SK-N-SH treated with all-trans-retinoic acid at 6 μM for 48 hours (cell line): Measurements from ENCODE around the gene DGAT2.

Experiments
- ATAC-seq: fragments of 200-7000 bp; cut with Tn5 transposase; 3 replicates; pipeline ENCODE4 v1.9.1; 2020; ENCODE audit warnings: mild to moderate bottlenecking, moderate library complexity
- ARNTL ChIP-seq: fragments of 450-650 bp; formaldehyde crosslinking; IDR thresholded peaks from 2 replicates; pipeline ENCODE4 v1.5.0; 2020; ENCODE audit warnings: low read depth, mild to moderate bottlenecking, moderate library complexity, borderline replicate concordance
- ESRRG ChIP-seq: fragments of 250-450 bp; sonication (Bioruptor Pico); IDR thresholded peaks from 2 replicates; pipeline ENCODE4 v1.6.1; 2021; ENCODE audit warnings: mild to moderate bottlenecking
- GLIS3 ChIP-seq: fragments of 250-450 bp; sonication (Bioruptor Pico); IDR thresholded peaks from 2 replicates; pipeline ENCODE4 v1.5.0; 2020; ENCODE audit warnings: mild to moderate bottlenecking, moderate library complexity
- ISL1 ChIP-seq: fragments of 250-450 bp; sonication (Bioruptor Pico); IDR thresholded peaks from 2 replicates; pipeline ENCODE4 v2.1.2; 2022; ENCODE audit warnings: mild to moderate bottlenecking, moderate library complexity
- OSR1 ChIP-seq: fragments of 250-450 bp; sonication (Bioruptor Pico); IDR thresholded peaks from 2 replicates; pipeline ENCODE4 v1.8.0; 2022; ENCODE audit warnings: moderate library complexity, mild to moderate bottlenecking, inconsistent platforms
- POU6F1 ChIP-seq: fragments of 250-450 bp; sonication (Bioruptor Pico); IDR thresholded peaks from 2 replicates; pipeline ENCODE4 v1.8.0; 2021; ENCODE audit warnings: low read depth, mild to moderate bottlenecking, moderate library complexity, borderline replicate concordance
- PPARA ChIP-seq: fragments of 250-450 bp; sonication (Bioruptor Pico); IDR thresholded peaks from 2 replicates; pipeline ENCODE4 v1.5.0; 2020; ENCODE audit warnings: mild to moderate bottlenecking, borderline replicate concordance
- RARB ChIP-seq: fragments of 250-450 bp; sonication (Bioruptor Pico); IDR thresholded peaks from 2 replicates; pipeline ENCODE4 v1.8.0; 2021; ENCODE audit warnings: mild to moderate bottlenecking, moderate library complexity
- SNAI2 ChIP-seq: fragments of 250-450 bp; sonication (Bioruptor Pico); IDR thresholded peaks from 2 replicates; pipeline ENCODE4 v1.5.0; 2020; ENCODE audit warnings: mild to moderate bottlenecking, moderate library complexity
- TCF4 ChIP-seq: fragments of 250-450 bp; sonication (Bioruptor Pico); IDR thresholded peaks from 2 replicates; pipeline ENCODE4 v1.8.0; 2021; ENCODE audit warnings: mild to moderate bottlenecking, moderate library complexity, borderline replicate concordance
- TOX ChIP-seq: fragments of 250-450 bp; sonication (Bioruptor Pico); IDR thresholded peaks from 2 replicates; pipeline ENCODE4 v1.8.0; 2021; ENCODE audit warnings: mild to moderate bottlenecking, moderate library complexity, borderline replicate concordance
- TSHZ2 ChIP-seq: fragments of 250-450 bp; sonication (Bioruptor Pico); IDR thresholded peaks from 2 replicates; pipeline ENCODE4 v1.5.0; 2020; ENCODE audit warnings: mild to moderate bottlenecking, moderate library complexity
- ZC3H10 ChIP-seq: fragments of 250-450 bp; sonication (Bioruptor Pico); IDR thresholded peaks from 2 replicates; pipeline ENCODE4 v1.5.1; 2021; ENCODE audit warnings: mild to moderate bottlenecking, moderate library complexity
- ZFP3 ChIP-seq: fragments of 250-450 bp; sonication (Bioruptor Pico); IDR thresholded peaks from 2 replicates; pipeline ENCODE4 v1.5.0; 2020; ENCODE audit warnings: mild to moderate bottlenecking, moderate library complexity
- ZFP30 ChIP-seq: fragments of 450-650 bp; formaldehyde crosslinking; IDR thresholded peaks from 2 replicates; pipeline ENCODE4 v1.5.0; 2022; ENCODE audit warnings: mild to moderate bottlenecking, moderate library complexity
- ZNF565 ChIP-seq: fragments of 450-650 bp; formaldehyde crosslinking; conservative IDR thresholded peaks from 2 replicates; pipeline ENCODE4 v1.5.0; 2020; ENCODE audit warnings: low read depth, mild to moderate bottlenecking, moderate library complexity
- ZNF70 ChIP-seq: fragments of 450-650 bp; formaldehyde crosslinking; IDR thresholded peaks from 2 replicates; pipeline ENCODE4 v1.5.0; 2020; ENCODE audit warnings: mild to moderate bottlenecking, moderate library complexity
- ZNF8 ChIP-seq: fragments of 450-650 bp; formaldehyde crosslinking; IDR thresholded peaks from 2 replicates; pipeline ENCODE4 v1.5.0; 2020; ENCODE audit warnings: mild to moderate bottlenecking, moderate library complexity
- TF ChIP-seq, protein P1 (sequence below): fragments of 250-450 bp; sonication (Bioruptor Pico); IDR thresholded peaks from 2 replicates; pipeline ENCODE4 v1.8.0; 2020; ENCODE audit warnings: mild to moderate bottlenecking, moderate library complexity, borderline replicate concordance
- TF ChIP-seq, protein P2 (sequence below): fragments of 250-450 bp; sonication (Bioruptor Pico); IDR thresholded peaks from 2 replicates; pipeline ENCODE4 v1.5.1; 2020; ENCODE audit warnings: low read depth, mild to moderate bottlenecking, moderate library complexity

The DGAT2 gene

GRCh38 chr11:75809111-75809510 is 40.5 kb downstream of the DGAT2 start (continued):
- TF ChIP-seq, protein P1, sequence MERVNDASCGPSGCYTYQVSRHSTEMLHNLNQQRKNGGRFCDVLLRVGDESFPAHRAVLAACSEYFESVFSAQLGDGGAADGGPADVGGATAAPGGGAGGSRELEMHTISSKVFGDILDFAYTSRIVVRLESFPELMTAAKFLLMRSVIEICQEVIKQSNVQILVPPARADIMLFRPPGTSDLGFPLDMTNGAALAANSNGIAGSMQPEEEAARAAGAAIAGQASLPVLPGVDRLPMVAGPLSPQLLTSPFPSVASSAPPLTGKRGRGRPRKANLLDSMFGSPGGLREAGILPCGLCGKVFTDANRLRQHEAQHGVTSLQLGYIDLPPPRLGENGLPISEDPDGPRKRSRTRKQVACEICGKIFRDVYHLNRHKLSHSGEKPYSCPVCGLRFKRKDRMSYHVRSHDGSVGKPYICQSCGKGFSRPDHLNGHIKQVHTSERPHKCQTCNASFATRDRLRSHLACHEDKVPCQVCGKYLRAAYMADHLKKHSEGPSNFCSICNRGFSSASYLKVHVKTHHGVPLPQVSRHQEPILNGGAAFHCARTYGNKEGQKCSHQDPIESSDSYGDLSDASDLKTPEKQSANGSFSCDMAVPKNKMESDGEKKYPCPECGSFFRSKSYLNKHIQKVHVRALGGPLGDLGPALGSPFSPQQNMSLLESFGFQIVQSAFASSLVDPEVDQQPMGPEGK = no peak
- TF ChIP-seq ZFP3 = no peak
- no peak for TF ChIP-seq OSR1 (CRISPR knock-in tag)
- TF ChIP-seq ZNF8 (CRISPR knock-in tag) = no peak
- no peak for TF ChIP-seq SNAI2
- no peak for TF ChIP-seq ESRRG
- TF ChIP-seq GLIS3 (CRISPR knock-in tag) = no peak
- TF ChIP-seq TOX (CRISPR knock-in tag) = no peak
- no peak for TF ChIP-seq ZC3H10 (CRISPR knock-in tag)
- TF ChIP-seq, all 23 proteins: peak for 0

GRCh38 chr11:75809991-75810390 is 41.4 kb downstream of the DGAT2 start:
- TF ChIP-seq ISL1 (CRISPR knock-in tag) (no peak), RARB (no peak), TOX (CRISPR knock-in tag) (no peak), ZC3H10 (CRISPR knock-in tag) (no peak), SNAI2 (no peak), ZNF70 (CRISPR knock-in tag) (no peak), POU6F1 (no peak), GLIS3 (CRISPR knock-in tag) (no peak), OSR1 (CRISPR knock-in tag) (no peak)
- no peak for ATAC-seq

DNA sequence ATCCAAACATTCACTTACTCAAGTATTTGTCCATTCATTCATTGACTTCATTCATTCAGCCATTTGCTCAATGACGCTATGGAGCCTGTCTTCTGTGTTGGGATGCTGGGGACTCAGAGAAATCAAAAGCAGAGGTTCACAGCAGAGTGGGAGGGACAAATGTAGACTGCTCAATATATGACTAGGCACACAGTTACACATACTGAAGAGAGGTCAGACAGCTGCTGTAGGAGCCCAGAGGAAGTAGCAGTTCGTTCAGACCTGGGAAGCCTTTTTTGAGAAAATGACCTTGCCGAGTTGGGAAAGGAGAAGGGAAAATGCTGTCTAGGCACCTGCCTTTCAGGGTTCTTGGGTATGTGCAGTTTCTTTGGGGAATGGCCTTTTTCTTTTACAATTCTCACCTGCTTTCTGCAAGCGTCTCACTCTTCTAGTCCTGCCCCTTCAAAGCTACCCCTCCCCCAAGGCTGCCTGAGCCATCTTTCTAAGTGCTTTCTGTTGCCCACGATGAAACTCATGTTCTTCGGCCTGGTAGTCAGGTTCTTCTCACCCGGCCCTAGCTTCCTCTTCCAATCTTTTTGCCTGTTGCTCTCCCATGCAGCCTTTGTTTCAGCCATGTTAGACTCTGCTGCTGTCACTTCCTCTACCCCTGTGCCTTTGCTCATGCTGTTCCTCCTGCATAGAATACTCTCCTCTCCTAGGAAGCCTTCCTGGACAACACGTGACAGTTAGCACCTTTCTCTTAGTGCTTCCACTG is 42.2 kb downstream of the DGAT2 start:
- no peak for TF ChIP-seq ZNF8 (CRISPR knock-in tag)
- no peak for TF ChIP-seq ZFP30 (CRISPR knock-in tag)
- no peak for TF ChIP-seq OSR1 (CRISPR knock-in tag)
- TF ChIP-seq, protein P1 = no peak
- no peak for TF ChIP-seq ESRRG
- no peak for TF ChIP-seq ZFP3
- no peak for TF ChIP-seq SNAI2
- TF ChIP-seq TOX (CRISPR knock-in tag) = no peak
- TF ChIP-seq ZNF70 (CRISPR knock-in tag) = no peak
- TF ChIP-seq, protein P2, sequence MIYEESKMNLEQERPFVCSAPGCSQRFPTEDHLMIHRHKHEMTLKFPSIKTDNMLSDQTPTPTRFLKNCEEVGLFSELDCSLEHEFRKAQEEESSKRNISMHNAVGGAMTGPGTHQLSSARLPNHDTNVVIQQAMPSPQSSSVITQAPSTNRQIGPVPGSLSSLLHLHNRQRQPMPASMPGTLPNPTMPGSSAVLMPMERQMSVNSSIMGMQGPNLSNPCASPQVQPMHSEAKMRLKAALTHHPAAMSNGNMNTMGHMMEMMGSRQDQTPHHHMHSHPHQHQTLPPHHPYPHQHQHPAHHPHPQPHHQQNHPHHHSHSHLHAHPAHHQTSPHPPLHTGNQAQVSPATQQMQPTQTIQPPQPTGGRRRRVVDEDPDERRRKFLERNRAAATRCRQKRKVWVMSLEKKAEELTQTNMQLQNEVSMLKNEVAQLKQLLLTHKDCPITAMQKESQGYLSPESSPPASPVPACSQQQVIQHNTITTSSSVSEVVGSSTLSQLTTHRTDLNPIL (CRISPR knock-in tag) = no peak
- TF ChIP-seq PPARA (CRISPR knock-in tag) = no peak
- TF ChIP-seq ZNF565 (CRISPR knock-in tag) = no peak
- no peak for TF ChIP-seq ARNTL (CRISPR knock-in tag)
- TF ChIP-seq TCF4 (CRISPR knock-in tag) = no peak
- ATAC-seq = no peak

- no peak for ATAC-seq
- TF ChIP-seq ARNTL (CRISPR knock-in tag) = no peak
- no peak for TF ChIP-seq OSR1 (CRISPR knock-in tag)
- TF ChIP-seq, protein P1 = no peak
- TF ChIP-seq TSHZ2 = no peak
- TF ChIP-seq ISL1 (CRISPR knock-in tag) = no peak
- TF ChIP-seq POU6F1 = no peak
- no peak for TF ChIP-seq ZNF8 (CRISPR knock-in tag)
- no peak for TF ChIP-seq SNAI2
- no peak for TF ChIP-seq TCF4 (CRISPR knock-in tag)
- no peak for TF ChIP-seq ZNF565 (CRISPR knock-in tag)
- TF ChIP-seq ZNF70 (CRISPR knock-in tag) = no peak
Observed at GRCh38 chr11:75811485-75811884, 42.9 kb downstream of the DGAT2 start.
